Measurements from ENCODE around the gene HSDL1.

The HSDL1 gene

DNA sequence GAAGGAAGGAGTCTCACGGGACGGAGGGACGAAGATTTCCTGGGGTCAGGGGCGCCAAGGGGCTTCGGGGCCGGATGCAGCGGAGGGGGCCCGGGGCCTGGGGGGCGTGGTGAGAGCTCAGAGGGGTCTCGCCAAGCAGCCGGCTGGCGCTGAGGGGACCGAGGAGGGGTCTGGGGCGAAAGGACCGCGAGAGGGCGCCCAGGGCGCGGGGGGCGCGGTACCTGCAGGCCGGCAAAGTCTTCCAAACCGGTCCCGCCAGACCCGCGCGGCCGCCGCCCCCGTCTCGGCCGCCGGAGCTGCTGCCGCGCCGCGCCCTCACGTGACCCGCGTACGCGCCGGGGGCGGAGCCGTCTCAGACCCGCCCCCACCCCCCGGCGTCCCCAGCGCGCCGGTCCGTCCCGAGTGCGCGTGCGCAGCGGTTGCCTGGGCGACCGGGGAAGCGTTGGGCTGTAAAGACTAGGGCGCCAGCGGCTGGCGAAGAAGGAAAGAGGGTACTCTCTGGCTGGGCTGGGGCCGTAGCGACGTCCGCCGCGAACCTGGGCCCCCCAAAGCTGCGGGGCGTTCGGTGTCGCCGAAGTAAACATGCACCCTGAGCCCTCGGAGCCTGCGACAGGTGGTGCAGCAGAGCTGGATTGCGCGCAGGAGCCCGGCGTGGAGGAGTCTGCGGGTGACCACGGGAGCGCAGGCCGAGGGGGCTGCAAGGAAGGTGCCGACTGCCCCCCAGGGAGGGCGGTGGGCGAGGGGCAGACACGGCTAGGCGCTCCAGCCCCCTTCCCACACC lies at the start of gene HSDL1, which contains the start of gene DNAAF1:
Gene HSDL1, minus strand, starts transcription at position 319 of the 781 bp plus-strand sequence. CDS start 13,856 bp downstream, outside the sequence.
Gene DNAAF1, plus strand, starts transcription at position 450 of the 781 bp plus-strand sequence. Its CDS starts 133 bp downstream, at position 583.
- peak; percentile 81 for DNase-seq (ENCODE audit: low spot score)

DNA sequence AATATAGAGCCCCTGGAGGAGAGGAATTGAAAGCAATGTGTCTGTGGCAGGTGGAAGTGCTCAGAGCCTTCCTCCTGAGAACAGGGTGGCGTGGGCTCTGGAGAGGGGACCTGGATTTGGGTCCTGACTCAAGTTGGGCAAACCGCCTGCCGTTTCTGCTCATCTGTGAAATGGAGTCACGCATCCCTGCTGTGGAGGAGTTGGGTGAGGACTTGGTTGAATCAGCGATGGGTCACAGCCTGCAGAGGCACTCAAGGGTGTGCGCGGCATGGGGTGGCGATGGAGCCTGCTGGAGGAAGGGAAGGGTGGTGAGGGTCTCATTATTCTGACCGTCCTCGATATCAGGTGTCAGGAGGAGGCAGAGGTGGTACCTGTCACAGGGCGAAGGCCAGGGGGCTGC lies 49.0 kb upstream of the HSDL1 start:
- DNase-seq (ENCODE audit: low spot score), result no peak

DNA sequence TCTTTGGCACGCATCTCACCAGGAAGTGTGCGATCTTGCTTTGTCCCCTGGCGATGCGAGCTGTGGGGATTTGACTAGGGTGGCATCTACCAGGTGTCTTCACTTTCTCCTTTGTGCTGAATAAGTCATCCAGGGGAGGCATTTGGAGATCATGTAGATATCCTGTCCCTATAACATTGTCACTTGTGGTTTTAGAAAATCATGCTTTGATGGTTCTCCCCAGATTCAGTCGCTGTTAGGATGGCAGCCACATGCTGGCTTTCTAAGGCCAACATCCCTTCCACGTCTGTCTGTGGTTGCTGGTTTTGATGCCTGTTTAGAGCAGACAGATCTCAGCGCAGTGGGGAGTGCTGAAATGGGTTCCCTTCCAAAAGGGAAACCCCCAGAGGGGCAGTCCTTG lies 48.5 kb upstream of the HSDL1 start:
- DNase-seq (ENCODE audit: low spot score), result no peak

DNA sequence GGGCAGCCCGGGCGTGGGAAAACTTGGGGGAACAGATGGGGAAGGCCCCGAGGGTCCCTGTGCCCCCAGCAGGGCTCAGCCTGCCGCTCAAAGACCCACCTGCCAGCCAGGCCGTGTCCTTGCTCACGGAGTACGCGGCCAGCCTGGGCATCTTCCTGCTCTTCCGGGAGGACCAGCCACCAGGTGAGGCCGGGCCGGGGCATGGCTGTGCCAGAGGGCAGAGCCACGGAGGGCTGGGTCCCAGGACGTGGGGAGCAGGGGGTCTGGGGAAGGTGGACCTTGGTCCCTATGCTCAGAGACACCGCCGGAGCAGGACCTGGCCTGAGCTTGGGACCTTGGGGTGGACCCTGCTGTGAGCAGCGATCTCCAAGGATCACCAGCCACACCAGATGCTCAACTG lies 46.5 kb upstream of the HSDL1 start:
- no peak for DNase-seq (ENCODE audit: low spot score)

DNA sequence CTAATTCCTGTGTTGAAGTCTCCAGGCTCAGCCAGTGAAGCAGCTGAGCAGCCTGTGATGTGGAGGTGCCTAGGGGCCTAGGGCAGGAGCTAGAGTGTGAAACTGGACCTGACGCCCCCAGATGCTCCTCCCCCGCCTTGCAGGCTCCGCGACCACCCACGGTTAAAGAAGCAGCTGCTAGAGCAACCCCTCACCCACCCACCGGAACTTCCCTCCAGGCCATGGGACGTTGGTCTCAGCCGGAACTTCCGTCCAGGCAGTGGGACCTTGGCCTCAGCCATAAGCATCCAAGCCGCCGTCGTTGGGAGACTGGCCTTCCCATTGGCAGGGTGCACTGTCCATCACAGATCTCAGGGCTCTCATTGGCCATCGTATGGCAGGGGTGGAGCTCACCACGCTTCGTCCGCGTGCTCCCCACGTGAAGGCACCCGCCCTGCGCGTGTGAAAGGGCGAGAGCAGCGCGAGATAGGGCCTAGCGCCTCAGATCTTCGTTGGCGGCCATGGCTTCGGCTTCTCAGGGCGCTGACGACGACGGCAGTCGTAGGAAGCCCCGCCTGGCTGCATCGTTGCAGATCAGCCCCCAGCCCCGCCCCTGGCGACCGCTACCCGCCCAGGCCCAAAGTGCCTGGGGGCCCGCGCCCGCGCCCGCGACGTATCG lies 45.9 kb upstream of the HSDL1 start, which contains the start of gene ADAD2:
Gene ADAD2, plus strand, starts transcription at position 427 of the 658 bp plus-strand sequence. Its CDS starts 74 bp downstream, at position 501.
- DNase-seq (ENCODE audit: low spot score), result no peak

DNA sequence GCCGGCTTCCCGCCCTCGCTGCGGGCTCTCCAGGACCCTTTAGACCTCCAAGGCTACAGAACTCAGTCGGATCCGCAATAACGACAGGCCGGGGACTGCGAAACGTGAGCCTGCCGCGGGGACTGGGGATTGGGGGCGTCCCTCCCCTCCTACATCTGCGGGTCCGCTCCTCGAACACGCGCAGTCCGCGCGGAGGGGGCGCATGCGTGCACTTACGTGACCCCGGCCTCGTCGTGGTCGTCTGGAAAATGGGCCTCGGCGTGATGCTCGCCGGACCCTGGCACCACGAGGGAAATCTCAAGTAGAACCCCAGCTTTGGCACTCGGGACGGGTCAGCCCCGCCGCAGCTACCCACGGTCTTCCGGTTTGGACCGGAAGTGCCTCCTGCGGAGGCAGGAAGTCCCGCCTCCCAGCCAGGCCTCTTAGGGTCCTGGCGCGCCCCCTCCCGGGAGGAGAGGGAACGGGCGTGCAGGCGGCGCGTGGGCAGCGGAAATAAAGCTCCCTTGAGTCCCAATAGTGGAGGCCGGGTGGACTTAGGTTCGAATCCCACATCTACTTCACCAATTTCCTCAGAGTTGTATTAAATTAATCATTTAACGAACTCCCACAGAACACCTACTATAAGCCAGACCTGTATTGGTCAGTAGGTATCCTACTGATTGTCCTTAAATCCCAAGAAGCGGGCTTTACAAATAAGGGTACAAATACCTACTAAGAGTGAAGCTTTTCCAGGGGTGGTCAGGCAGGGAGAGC lies 41.9 kb upstream of the HSDL1 start, which contains the start of gene TAF1C:
Gene TAF1C, minus strand, starts transcription at position 373 of the 753 bp plus-strand sequence. CDS start 2,069 bp downstream, outside the sequence.
- peak; percentile 86 for DNase-seq (ENCODE audit: low spot score)

DNA sequence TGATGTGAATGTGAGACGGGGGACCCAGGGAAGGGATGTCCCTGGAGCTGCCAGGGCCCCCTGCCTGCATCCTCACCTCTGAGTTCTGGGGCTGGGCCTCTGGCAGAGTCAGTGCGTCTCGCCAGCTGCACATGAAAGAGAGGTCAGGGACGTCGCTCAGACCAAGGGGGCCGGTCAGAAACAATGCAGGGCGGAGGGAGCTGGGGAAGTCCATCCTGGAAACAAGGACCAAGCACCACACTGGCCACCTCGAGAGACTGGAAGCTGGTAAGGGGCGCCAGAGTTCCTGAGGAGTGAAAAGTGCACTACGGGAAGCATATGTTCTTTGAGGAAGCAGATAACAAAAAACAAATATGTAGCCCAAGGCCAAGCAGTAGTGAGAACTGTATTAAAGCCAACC lies 39.8 kb upstream of the HSDL1 start:
- DNase-seq (ENCODE audit: low spot score), result no peak

DNA sequence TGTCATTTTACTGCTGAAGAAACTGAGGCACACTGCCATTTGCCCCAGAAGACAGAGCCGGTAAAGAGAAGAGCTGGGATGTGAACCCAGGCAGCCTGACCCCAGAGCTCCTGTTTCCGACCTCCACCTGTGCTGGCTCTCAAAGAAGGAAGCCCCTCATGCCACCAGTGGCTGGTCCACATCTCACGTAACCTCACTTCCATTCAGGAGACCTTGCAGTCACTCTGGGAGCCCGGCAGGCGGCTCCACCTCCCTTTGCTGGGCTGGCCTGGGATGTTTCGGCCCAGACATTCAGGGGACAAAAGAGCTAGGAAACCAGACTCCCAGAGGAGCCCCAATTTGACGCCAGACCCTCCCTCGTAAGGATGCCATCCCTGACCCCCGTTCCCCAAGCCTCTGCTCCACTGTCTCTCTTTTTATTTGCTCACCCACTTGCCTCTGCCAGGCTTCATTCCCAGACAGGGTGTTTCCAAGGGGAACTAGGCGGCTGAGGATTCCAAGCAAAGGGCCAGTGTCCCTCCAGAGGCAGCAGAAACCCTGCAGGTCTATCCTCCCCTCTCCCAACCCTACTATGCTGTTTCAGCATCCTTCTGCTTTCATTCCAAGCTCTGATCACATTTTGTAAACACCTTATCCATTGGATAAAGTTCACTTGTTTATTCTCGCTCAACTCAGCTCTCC lies 39.1 kb upstream of the HSDL1 start:
- no peak for DNase-seq (ENCODE audit: low spot score)

DNA sequence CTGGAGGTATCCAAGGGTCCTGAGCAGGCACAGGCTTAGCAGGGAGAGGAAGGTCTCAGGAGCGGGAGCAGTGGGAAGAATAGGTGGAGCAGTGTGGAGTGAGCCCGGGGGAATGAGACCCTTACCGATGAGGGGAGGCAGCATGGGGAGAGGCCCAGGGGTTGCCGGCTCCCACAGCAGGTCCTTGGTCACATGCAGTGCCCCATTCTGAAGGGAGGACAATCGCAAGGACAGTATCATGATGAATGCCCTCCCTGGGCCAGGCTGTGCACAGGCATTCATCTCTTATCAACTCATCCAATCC lies 38.5 kb upstream of the HSDL1 start:
- DNase-seq (ENCODE audit: low spot score), result no peak

DNA sequence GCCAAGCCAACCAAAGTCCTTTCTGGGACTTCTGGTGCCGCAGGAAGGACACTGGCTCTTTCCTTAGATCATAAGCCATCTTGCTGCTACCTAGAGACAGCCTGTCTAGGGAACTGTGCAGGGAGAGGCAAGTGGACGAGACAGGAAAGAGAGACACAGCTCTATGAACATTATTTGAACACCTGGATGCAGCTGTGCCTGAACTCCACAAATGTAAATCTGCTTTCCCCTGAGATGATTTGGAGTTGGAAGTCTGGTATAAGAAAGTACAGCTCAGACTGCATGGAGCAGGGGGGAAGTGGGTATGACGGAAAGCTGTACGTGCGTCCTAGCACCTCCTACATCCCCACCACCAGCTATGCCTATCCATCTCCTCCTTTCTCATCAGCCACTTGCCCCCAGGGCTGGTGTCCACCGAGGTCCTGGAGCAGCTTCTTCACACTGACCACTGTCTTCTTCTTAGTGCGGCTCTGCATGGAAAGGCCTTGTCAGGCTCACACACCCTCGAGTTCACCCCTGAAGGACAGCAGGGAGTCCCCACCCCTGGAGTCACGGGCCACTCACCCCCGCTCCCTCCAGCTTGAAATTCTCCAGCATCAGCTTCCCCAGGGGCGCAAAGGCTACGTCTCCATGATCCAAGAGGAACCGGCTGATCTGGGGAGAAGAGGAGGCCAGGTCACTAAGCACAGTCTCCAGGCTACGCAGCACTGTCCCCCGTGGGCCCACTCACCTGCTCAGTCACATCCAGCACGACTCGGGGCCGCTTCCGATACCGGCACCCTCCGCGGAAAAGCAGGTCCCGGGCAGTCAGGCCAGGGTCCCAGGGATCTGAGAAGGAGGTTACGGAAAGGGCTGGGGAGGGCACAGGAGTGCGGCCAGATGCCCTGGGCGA lies 37.9 kb upstream of the HSDL1 start:
- no peak for DNase-seq (ENCODE audit: low spot score)

DNA sequence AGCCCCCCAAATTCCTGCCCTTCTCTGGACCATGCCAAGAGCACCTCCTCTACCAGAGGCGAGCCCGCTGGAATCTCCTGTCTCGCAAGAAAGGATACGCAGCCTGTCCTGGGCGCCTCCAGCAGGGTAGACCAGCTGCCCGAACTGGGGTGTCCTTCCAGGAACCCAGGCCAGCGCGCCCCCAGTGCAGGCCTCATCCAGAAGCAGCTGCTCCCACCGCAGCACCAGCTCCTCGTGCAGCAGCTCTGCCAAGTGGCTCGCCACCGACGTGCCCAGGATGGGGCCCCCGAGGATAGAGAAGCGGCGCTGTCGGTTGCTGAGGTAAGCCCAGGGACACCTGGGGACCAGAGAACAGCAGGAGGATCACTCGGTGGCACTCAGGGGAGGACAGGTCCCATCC lies 37.1 kb upstream of the HSDL1 start:
- no peak for DNase-seq (ENCODE audit: low spot score)

DNA sequence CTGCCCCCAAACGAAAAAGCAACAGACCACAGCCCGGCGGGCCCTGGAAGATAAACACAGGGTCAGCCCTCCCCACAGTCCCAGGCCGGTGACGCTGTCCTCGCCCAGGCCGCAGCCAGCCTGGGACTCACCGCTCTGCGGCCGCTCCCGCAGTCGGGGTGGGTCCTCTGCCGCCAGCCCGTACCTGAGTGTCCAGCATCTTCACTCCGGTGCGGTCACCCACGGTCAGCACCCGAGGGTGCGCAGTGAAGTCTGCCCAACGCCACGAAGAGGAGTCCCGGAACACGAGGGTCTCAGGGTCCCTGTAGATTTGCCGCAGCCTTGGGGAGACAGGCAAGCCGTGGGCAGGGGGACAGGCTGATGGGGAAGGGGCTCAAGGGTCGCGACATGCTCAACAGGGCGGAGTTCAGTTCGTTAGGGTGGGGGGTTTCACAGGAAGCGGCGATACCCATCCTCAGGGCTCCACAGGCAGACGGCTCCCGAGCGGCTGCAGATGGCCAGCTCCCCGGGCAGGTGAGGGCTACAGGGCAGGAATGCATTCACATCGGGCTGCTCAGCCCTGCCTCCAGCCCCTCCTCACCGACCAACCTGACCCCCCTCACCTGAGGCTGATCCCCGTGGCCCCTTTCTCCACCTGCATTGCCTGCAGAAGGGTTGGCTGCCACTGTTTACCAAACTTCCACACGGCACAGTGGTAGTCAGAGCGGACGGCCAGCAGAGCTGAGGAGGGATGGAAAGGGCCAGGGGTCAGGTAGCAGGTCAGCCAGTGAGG lies 36.4 kb upstream of the HSDL1 start:
- DNase-seq (ENCODE audit: low spot score), result no peak

DNA sequence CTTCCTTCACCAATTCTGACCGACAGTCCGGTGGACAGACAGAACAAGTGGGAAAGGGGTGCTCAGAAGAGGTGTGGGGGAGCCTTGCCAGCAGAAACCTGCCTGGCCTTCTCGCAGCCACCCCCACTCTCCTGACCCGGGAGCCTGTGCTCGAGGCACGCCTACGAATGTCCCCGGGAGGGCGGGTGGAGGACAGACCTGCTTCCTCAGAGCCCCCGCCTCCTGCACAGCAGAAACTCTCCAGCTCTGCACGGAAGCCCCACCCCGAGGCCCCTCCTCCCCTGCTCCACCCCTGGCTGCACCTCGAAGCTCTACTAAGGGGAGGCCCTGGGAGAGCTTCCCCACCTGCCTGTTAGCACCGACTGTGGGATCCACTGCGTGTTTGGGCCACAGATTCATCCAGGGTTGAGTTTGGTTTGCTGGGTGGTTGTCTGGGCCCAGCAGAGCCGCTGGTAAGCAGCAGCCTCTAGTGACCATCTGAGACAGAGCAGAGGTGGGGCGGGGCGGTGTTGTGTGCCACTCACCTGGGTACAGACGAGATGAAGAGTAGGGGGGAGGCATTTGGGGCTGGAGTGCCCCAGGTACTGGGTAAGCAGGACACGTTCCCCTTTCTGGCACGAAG lies 35.7 kb upstream of the HSDL1 start:
- DNase-seq (ENCODE audit: low spot score), result no peak

DNA sequence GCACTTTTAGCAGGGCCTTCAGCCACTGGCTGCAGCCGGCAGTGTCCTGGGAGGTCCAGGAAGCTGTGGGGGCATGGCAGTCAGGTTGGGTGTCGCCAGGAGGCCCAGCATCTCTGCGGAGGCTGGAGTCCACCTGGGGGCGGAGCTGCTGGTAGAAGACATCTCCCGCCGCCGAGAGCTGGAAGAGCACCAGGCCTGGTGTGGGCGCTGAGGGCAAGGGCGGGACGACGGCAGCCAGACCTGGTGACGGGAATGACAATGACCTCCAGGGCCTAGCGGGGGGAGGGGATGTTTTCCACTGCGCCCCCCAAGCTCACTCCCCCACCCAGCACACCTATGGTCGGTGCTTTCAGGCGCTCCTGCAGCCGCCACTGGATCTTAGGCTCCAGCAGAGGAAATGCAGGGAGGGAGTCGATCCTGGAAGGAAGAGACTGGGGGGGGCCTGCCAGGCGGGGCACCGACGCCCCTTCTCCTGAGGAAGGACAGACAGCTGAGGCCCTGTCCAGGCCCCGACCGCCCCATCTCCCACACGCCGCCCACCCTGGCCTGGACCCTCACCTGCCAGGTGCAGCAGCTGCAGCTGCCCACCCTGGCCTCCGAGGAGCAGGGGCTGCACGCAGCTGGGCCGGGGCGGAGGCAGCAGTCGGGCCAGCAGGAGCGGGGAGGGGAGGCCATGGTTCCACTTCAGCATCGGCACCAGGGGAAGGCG lies 34.8 kb upstream of the HSDL1 start:
- DNase-seq (ENCODE audit: low spot score), result no peak

DNA sequence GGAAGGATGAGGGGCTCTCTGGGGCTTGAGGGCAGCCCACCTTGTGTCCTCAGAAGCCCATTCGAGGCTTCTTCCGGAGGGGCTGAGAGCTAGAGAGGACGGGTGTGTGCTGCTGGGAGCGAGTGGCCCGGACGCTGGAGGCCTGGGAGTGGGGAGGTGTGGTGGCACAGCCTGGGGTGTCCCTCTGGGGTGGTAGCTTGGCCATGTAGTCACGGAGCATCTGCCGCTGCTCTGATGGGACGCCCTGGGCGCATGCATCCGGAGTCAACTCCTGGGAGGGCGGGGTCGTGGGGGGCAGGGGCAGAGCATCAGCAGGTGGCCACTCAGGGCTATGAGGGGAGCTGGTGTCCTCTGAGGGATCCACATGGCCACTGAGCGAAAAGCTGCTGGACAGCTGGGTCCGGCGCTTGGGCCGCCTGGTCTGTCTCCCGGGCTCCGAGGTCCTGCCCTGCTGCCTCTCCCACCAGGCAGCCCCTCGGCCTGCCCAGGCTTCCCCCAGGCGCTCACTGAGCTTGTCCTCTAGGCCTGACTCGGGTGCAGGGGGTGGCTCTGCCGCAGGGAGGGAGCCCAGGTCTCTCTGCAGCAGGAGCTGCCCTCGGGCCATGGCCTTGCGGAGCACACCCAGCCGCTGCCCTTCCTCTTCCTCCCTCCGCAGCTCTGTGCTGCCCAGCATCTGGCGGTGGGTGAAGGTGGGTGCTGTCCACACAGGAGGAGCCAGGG lies 34.1 kb upstream of the HSDL1 start:
- no peak for DNase-seq (ENCODE audit: low spot score)

DNA sequence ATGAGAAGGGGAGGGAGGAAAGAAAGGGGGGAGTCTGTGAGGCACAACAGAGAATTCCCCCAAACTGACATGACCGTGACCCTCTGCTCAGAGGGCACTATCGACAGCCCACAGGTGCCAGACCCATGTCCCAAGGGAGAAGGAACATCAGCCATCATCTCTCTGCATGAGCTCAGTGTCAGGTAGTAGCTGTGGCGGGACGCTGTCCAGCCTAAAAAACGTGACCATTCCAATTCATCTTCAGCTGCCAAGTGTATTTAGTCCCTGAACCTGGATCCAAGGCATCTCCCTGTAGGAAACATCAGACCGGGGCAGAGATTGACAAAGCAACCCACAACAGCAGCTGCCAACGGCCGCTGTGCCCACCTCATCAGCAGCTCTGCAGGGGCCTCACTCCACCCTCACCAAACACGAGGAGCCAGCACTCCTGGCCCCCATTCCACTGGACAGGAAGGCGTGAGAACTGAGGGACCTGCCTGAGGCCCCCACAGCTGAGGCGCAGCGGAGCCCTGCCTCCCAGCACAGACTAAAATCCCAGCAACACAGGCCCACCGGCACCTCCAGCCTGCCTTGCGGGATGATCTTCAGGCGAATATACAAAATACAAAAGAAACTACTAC lies 33.3 kb upstream of the HSDL1 start:
- DNase-seq (ENCODE audit: low spot score), result no peak

DNA sequence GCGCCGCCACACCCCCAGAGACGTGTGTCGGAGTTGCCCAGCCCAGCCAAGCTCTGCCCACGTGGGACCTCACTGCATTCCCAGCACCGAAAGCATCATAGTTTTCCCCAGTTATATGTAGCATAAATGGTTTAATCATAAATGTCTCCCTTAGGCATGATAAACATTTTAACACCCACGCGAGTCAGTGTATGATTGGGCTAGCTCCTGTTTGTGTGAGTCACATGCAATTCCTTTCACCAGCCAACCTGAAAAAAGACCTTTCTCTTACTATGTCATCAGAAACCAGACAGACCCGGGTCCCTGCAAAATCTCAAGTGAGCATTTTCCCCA lies 32.7 kb upstream of the HSDL1 start:
- DNase-seq (ENCODE audit: low spot score), result peak; percentile 54

Data from SW480 (cell line).